ENCODE results near the gene ENAH.

GRCh38 chr1:225555821-225556220, 97.1 kb downstream of the ENAH start:
- TF ChIP-seq EZH2 (IDR thresholded peaks at IDR 0.05; ENCODE audit: insufficient read depth, low read length) (no peak), CTCF (IDR thresholded peaks at IDR 0.05; ENCODE audit: insufficient read depth, low read depth, low read length) (no peak)
